HG03060 (cell line): Measurements from ENCODE around the gene DDX10.
"Not testable (repeated sequence)": the region's sequence is repeated elsewhere in the genome, so short reads cannot be mapped to it uniquely, and the experiment has no call there.

Source experiments
- ATAC-seq: cut with Tn5 transposase; IDR thresholded peaks from one replicate; pipeline ENCODE4 v1.9.1; 2021; ENCODE audit warnings: low read depth, moderate number of reproducible peaks; ENCODE audit not compliant: unreplicated experiment

The DDX10 gene

DNA sequence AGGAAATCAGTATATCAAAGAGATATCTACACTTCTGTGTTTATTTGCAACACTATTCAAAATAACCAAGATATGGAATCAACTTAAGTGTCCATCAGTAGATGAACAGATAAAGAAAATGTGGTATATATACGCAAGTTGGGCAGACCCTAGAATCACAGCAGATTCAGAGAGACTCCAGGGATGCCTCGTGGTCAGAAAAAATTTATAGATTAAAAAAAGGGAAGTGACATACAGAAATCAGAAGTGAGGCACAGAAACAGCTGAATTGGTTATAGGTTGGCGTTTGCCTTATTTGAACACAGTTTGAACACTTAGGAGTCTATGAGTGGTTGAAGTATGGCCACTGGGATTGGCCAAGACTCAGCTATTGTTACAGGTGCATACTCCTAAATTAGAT, 10.8 kb upstream of the DDX10 start:
- ATAC-seq = not testable (repeated sequence)

DNA sequence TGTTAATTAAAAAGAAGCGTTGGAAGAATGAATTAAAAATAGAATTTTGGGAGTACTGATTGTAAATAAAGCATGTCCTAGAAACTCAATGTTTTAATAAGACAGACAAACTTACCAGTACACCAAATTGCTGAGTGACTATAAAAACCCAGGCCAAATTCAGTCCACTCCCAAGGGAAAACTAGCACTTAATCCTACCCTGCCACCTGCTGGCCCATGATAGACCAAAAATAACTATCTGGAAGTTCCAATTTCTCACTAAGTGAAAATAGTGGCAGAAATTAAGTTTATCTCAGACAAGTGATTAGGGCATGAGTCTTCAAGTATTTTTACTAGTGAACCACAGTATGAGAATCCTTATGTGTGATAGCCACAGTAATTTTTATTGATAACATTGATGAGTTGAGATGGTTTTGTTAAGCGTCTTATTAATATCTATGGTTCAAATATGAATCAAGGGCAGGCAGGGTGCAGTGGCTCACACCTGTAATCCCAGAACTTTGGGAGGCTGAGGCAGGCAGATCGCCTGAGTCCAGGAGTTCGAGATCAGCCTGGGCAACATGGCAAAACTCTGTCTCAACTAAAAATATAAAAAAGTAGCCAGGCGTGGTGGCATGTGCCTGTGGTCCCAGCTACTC, 9.8 kb upstream of the DDX10 start:
- no peak for ATAC-seq

DNA sequence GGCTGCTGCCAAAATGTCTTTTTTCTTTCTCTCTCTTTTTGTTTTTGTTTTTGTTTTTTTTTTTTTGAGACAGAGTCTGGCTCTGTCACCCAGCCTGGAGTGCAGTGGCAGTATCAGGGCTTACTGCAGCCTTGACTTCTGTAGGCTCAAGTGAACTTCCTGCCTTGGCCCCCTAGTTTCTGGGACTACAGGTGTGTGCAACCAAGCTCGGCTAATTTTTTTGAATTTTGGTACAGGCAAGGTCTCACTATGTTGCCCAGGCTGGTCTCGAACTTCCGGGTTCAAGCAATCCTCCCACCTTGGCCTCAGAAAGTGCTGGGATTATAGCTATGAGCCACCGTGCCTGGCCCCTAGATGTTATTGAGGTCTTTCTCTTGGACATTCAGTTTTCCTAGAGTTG, 2.2 kb upstream of the DDX10 start:
- ATAC-seq = no peak

DNA sequence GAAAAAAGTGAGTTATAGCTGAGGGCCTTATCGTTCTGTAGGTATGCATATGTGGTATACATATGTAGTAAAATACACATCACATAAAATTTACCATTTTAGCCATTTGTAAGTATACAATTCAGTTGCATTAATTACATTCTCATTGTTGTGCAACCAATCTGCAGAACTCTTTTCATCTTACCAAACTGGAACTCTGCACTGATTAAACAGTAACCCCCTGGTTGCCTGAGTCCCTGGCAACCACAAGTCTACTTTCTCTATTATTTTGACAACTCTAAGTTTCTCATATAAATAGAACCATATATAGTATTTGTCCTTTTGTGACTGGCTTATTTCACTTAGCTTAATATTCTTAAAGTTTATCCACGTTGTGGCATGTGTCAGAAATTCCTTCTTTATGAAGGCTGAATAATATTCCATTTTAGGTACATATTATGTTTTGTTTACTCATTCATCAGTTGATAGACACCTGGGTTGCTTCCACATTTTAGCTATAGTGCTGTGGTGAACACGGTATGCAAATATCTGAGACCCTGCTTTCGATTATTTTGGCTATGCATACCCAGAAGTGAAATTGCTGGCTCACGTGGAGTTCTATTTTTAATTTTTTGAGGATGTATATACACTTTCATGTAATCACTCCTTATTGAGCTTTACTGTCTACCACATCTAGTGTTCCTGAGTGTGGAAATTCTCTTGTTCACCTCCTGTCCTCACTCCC, 1.6 kb upstream of the DDX10 start:
- no peak for ATAC-seq

DNA sequence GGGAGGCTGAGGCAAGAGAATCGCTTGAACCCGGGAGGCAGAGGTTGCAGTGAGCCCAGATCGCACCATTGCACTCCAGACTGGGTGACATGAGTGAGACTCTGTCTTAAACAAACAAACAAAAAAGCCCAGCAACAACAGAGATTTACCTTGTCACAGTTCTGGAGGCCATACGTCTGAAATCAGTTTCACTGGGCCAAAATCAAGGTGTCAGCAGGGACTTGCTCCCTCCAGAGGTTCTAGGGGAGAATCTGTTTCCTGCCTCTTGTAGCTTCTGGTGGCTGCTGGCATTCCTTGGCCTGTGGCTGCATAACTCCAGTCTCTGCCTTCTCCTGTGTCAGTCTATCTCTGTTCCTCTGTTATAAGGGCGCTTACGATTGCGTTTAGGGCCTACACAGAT, 1.5 kb downstream of the DDX10 start:
- ATAC-seq = no peak

DNA sequence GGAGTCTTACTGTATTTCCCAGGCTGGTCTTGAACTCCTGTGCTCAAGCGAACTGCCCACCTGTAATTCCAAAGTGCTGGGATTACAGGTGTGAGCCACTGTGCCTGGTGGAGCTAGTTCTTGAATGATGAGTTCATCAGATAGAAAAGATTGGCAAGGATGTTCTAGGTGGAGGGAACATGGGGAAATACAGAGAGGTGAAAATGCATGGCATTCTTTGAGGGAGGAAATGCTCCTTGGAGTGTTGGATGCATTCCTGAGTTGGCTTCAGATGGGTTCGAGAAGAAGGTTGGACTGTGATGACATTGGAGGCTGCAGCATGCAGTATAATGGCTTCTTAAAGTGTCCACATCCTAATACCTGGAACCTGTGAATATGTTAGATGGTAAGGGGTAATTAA, 4.4 kb downstream of the DDX10 start:
- ATAC-seq = no peak

DNA sequence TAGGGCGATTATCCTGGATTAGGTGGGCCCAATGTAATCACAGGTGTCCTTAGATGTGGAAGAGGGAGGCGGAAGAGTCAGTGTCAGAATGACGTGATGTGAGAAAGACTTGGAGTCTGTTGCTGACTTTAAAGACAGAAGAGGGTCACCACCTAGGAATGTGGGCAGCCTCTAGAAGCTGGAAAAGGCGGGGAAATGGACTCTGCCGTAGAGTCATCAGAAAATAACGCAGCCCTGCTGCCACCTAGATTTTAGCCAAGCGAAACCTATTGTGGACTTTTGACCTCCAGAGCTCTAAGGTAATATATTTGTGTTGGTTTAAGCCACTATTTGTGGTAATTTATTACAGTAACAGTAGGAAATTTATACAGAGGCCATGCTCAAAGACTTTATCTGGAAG, 4.8 kb downstream of the DDX10 start:
- ATAC-seq = no peak

DNA sequence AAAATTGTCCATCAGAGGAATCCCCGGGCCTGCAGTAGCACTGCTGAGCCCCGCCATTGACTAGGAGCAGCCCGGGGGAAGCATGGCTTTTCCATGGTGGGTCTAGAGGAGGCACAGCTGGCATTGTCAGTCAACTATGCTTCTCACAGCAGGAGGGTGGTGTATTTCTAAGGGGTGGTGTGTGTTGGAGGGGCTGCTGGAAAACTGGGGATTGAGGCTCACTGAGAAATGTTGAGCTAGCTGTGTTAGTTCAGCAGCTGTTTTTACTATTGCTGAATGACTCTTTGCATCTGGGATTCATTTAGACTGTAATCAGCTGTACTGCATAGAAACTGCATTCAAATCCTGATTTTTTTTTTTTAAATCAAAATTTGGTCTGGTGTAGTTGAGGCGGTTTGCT, 5.6 kb downstream of the DDX10 start:
- no peak for ATAC-seq

DNA sequence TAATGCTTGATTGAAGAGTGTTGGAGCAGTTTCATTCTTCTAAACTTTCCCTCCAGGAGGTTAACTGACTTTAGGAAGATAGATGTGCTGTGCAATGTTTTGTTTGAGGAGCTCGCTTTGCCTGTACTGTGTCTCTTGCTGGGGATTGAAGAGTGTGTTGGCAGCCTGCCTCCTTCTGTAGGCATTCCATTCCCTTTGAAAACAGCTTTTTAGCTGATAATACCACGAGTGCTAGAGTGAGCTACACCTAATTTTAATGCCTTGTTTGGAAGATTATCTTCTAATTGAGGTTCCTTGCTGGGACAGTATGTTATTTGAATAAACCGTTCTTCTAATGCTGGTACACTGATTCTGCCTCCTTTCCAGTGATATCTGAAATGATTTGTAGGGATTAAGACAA, 7.2 kb downstream of the DDX10 start:
- ATAC-seq = no peak

DNA sequence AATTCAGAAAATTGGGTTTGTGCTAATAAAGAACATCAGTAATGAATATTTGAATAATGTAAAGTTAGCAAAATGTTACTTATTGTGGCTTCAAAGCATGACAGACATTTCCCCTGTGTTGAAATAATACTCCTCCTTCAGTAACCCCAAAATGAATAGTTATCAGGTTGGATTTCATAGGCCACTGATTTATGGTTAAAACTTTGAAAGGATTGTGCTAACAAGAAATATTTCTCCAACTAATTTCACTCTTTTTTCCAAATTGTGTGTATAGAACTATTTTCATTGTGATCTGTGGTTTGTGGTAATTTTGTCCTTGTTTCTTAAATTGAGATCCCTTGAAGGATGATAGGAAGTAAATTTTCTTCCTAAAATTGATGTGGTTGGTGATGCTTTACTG, 7.9 kb downstream of the DDX10 start:
- ATAC-seq = no peak

DNA sequence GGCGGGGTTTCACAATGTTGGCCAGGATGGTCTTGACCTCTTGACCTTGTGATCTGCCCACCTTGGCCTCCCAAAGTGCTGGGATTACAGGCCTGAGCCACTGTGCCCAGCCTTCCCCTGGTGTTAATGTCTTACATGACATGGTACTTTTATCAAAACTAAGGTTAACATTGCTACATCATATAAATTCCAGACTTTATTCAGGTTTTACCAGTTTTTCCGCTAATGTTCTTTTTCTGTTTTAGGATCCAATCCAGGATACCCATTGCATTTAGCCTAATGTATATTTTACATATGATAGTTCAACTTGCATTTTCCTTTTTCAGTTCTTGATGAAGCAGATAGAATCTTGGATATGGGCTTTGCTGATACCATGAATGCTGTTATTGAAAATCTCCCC, 14.2 kb downstream of the DDX10 start:
- no peak for ATAC-seq

DNA sequence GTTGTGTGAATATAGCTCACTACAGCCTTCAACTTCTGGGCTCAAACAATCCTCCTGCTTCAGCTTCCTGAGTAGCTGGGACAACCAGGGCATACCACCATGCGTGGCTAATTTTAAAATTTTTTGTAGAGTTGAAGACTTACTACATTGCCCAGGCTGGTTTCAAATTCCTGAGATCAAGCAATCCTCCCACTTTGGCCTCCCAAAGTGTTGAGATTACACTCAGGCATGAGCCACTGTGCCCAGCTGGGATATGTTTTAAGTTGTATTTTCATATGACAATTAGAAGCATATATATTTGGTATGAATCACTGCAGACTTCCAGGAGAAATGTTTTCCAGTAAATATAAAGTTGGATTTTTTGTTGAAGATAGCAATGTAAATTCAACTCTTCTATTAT, 15.4 kb downstream of the DDX10 start:
- ATAC-seq = no peak

DNA sequence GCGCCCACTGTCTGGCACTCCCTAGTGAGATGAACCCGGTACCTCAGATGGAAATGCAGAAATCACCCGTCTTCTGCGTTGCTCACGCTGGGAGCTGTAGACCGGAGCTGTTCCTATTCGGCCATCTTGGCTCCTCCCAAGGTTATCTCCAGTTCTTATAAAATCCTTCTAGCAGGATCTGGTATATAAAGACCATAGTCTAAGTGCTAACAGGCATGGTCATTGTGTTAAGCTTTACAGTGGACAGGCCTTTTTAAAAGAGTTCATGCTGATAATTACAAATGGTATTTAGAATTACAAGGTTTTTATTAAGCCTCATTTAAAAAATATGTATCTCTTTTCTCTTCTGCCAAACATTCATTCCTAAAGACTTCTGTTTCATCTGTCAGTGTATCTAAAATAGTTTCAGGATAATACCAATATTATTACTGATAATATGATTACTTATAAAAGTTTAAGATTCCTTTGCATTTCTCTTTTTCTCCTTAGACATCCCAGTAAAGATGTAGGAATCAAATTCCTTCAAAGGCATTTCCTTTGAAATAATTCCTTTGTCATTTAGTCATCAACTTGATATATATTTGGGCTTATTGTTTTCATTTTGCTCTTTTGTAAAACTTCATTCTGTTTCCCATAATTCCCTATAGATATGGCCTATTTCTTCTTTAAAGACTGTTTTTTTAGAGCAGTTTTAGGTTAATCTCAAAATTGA, 20.7 kb downstream of the DDX10 start:
- ATAC-seq = no peak

DNA sequence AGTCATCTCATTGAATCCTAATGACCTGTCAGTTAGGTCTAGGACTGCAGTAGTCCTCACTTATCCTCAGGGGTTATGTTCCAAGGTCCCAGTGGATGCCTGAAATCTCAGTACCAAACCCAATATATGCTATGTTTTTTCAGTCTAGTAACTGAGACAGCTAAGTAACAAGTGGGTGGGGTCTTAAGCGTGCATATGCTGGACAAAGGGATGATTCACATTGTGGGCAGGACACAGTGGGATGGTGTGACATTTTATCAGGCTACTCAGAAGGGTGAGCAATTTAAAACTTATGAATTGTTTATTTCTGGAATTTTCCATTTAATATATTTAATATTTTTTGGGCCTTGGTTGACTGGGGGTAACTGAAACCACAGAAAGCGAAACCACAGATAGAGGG, 29.0 kb downstream of the DDX10 start:
- ATAC-seq = no peak

DNA sequence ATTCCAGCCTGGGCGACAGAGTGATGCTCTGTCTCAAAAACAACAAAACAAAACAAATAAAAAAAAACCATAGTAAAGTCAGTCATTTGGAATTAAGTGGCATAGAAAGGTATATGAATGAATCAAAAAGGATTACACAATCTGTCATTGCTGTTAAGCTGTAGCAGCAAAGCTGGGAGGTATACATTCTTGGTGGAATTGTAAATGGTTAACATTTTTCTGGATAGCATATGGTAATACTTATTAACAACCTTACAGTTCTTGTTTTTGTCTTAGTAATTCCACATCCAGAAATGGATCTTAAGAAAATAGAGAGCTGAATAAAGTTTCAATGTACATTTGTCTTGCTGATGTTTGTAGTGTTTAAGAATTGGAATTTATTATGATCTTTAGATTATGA, 30.0 kb downstream of the DDX10 start:
- ATAC-seq = no peak

DNA sequence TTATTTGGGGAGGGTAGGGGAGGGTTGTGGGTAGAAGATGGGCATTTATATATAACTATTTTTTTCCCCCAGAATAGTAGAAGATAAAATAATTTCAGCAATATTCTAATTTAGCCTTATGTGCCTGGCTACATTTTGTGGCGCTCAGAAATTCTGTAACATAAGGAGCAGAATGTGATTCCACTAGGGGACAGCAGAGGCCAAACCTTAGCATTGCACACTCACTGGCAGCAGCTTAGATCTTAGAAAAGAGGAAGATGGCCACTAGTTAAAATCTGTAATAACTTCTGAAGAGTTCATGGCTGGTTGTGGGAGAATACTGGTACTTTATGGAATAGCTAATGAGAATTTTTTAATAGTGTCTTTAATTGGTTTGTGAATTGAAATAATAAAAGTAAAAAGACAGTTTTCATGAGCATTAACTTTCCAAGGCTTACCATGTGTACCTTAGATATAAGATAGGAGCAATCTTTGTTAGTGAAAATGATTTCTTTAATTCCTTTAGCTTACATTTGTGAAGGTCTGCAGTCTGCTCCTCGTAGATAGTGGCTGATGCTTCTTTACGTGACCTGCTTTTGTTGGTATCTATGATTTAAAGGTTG, 33.1 kb downstream of the DDX10 start:
- ATAC-seq = peak; percentile 69

DNA sequence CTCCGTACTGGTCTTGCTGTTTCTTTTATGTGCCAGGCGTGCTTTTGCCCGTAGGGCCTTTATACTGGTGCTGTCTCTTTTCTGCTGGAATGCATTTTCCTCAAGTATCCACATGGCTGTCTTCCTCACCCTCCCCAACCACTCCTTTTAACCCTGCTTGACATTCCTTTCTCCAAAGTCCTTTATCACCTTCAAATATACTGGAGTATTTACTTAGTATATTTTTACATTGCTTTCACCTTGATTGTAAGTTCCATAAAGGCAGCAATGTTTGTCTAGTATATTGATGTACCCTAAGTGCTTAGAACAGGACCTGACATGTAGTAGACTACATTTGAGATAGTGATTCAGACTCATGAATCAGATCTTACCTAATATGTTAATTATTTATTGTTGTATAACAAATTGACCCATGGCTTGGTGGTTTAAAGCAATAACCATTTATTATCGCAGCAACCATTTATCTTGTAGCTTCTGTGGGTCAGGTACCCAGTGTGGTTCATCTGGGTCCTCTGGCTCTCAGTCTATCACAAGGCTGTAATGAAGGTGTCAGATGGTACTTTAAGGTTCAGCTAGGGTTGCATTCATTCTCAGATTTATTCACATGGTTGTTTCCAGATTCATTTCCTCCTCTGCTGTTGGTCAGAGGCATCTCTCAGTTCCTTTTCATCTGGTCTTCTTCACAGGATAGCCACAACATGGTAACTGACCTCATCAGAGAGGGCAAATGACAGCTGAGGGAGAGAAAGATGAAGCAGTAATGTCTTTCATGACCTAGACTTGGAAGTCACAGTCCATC, 34.2 kb downstream of the DDX10 start:
- ATAC-seq = peak; percentile 55

DNA sequence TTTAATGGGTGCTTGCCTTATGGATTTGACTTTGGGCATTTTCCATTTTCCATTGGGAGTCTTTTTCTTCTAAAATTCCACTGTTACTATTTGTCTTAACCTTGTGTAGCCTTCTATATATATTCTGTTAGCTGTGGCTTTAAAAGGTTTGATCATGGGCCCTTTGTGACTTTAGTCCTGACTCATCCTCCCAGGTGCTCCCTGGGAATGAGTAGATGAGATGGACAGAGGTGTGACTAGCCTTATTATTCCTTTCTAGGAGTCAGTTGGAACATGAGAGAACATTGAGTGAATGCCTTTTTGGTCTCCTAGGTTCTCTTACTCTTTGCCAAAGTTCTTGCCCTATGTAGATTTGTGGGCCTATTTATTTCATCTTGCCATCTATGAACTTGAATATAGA, 39.0 kb downstream of the DDX10 start:
- ATAC-seq = no peak

DNA sequence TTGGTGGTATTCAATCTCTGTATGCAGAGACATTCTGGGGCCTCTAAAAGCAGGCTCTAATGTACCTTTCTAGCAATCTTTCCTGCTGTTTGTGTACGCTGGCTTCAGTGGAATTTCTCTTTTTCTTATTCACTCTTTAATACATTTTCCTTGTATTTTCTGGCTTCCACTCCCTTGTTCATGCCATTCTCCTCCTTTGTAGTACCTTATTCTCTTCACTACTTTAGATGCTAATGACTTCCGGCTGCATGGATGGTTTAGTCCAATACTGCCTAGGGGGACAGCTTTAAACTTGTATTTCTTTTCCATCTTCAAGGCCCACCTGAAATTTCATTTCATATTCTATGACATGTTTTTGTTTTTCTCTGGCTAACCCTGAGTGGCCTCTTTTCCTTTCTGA, 40.2 kb downstream of the DDX10 start:
- ATAC-seq = no peak

DNA sequence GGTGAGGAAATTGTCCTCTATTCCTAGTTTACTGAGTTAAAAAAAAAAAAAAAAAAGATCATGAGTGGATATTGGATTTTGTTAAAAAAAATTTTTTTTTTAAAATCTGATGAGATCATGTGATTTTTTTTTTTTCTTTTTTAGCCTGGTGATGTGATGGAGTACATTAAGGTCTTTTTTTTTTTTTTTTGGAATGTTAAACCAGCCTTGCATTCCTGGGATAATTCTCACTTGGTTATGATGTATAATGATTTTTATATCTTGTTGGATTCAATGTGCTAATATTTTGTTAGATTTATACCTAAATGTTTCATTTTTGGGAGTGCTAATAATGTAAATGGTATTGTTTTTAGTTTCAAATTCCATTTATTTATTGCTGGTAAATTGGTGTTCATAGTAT, 43.3 kb downstream of the DDX10 start:
- no peak for ATAC-seq

DNA sequence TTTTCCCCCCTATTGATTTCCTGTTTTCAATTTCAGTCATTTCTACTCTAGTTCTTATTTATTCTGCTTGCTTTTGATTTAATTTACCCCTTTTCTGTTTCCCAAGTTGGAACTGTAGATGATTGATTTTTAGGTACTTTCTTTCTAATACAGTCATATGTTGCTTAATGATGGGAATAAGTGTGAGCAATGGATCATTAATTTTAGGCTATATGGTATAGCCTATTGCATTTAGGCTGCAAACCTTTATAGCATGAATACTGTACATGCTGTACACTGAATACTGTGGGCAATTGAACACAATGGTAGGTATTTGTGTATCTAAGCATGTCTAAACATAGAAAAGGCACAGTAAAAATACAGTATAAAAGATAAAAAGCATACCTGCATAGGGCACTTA, 44.9 kb downstream of the DDX10 start:
- no peak for ATAC-seq
